Endothelial cell of umbilical vein (primary cell): ENCODE measurements around the gene UBXN1. TPM values are rescaled to one million over a fixed set of nuclear protein-coding genes. Genes with fewer than 3 reads are reported as not detected.

Experiments used
- BruUV-seq: library from RNA; stranded (reverse); fragments of 400-500 nt; replicated peaks from 2 replicates; lab custom pipeline; 2021; lab: Mats Ljungman, UMichigan
- CTCF ChIA-PET: fragments of 300-600, 350-600 bp; sonication (Branson Sonifier 250); formaldehyde crosslinking; loops from one replicate; lab custom pipeline; 2021; ENCODE audit warnings: antibody characterized with exemption, inconsistent platforms; lab: Charles Lee
- POLR2A ChIA-PET: fragments of 300-600, 350-600 bp; sonication (Branson Sonifier 250); formaldehyde crosslinking; loops from one replicate; lab custom pipeline; 2021; ENCODE audit warnings: antibody characterized with exemption, inconsistent platforms; lab: Charles Lee
- DNase-seq: peaks from one replicate; pipeline ENCODE4 v3.0.0-alpha.2; 2011; ENCODE audit warnings: low read depth, low spot score
- FAIRE-seq: peaks from 2 replicates; lab custom pipeline; 2011; peaks lifted over from hg19 to GRCh38; lab: Jason Lieb, UNC
- H2AFZ ChIP-seq: 2 replicates; pipeline ENCODE4 v1.6.0; 2012; ENCODE audit warnings: low read depth, low read length, control low read depth, inconsistent platforms
- H3K27ac ChIP-seq: 2 replicates; pipeline ENCODE4 v1.5.1; 2011; ENCODE audit warnings: low read depth, mild to moderate bottlenecking, control low read depth, low read length, moderate library complexity; ENCODE audit not compliant: insufficient read depth
- H3K27me3 ChIP-seq, 2 experiments: 2 replicates each; pipeline versions ENCODE4 v1.6.0 to v1.6.1; 2011; ENCODE audit warnings: low read length in 2 of 2, mixed read lengths in 1 of 2; ENCODE audit not compliant: control insufficient read depth in 2 of 2, insufficient read depth in 2 of 2
- H3K36me3 ChIP-seq, 2 experiments: 2 replicates in 1 of 2; 3 replicates in 1 of 2; pipeline ENCODE4 v1.5.1; 2011; ENCODE audit warnings: low read length in 2 of 2, mild to moderate bottlenecking in 1 of 2, moderate library complexity in 1 of 2; ENCODE audit not compliant: control insufficient read depth in 2 of 2, insufficient read depth in 2 of 2; ENCODE audit errors: extremely low read depth in 1 of 2
- H3K4me1 ChIP-seq: 3 replicates; pipeline ENCODE4 v1.5.1; 2011; ENCODE audit warnings: mild to moderate bottlenecking, low read length; ENCODE audit not compliant: control insufficient read depth, insufficient read depth; ENCODE audit errors: extremely low read depth
- H3K4me2 ChIP-seq: 2 replicates; pipeline ENCODE4 v1.6.1; 2011; ENCODE audit warnings: low read length, control low read depth, mixed read lengths; ENCODE audit not compliant: insufficient read depth
- H3K4me3 ChIP-seq, 3 experiments: fragments of 200-600 bp in 1 of 3; sonication (generic), shearing (Covaris generic) in 1 of 3; replicated peaks in 1 of 3; 2 replicates each; pipeline ENCODE4 v1.5.1; 2011 to 2016; ENCODE audit warnings: control low read depth in 3 of 3, low read length in 3 of 3, mild to moderate bottlenecking in 2 of 3, inconsistent platforms in 1 of 3, low read depth in 1 of 3, moderate library complexity in 1 of 3; ENCODE audit not compliant: insufficient read depth in 1 of 3
- H3K79me2 ChIP-seq: 2 replicates; pipeline ENCODE4 v1.6.0; 2012; ENCODE audit warnings: low read length, inconsistent platforms; ENCODE audit not compliant: control insufficient read depth, insufficient read depth
- H3K9ac ChIP-seq: replicated peaks from 2 replicates; pipeline ENCODE3; 2011; ENCODE audit warnings: low read length, control low read depth; ENCODE audit not compliant: insufficient read depth; ENCODE audit errors: extremely low read depth
- H3K9me1 ChIP-seq: replicated peaks from 3 replicates; pipeline ENCODE4 v1.6.0; 2011; ENCODE audit warnings: mild to moderate bottlenecking, low read length; ENCODE audit not compliant: control insufficient read depth, insufficient read depth; ENCODE audit errors: extremely low read depth
- H3K9me3 ChIP-seq: replicated peaks from 2 replicates; pipeline ENCODE4 v1.5.1; 2012; ENCODE audit warnings: low read length, inconsistent platforms; ENCODE audit not compliant: control insufficient read depth, insufficient read depth
- H4K20me1 ChIP-seq: replicated peaks from 2 replicates; pipeline ENCODE3; 2011; ENCODE audit warnings: mild to moderate bottlenecking, low read length; ENCODE audit not compliant: control insufficient read depth, insufficient read depth; ENCODE audit errors: extremely low read depth
- EZH2 ChIP-seq: IDR thresholded peaks from 2 replicates; pipeline ENCODE4 v1.6.1; 2012; ENCODE audit warnings: borderline replicate concordance, low read depth, mild to moderate bottlenecking, moderate library complexity, low read length, inconsistent platforms; ENCODE audit not compliant: severe bottlenecking
- FOS ChIP-seq: IDR thresholded peaks from 2 replicates; pipeline ENCODE4 v1.6.1; 2011; ENCODE audit warnings: mild to moderate bottlenecking, low read length, moderate library complexity, borderline replicate concordance; ENCODE audit not compliant: insufficient read depth
- GATA2 ChIP-seq: IDR thresholded peaks from 2 replicates; pipeline ENCODE4 v1.7.0; 2011; ENCODE audit warnings: low read depth, mild to moderate bottlenecking, moderate library complexity, mixed read lengths, low read length; ENCODE audit not compliant: insufficient read length, insufficient read depth
- JUN ChIP-seq: IDR thresholded peaks from 2 replicates; pipeline ENCODE4 v1.6.1; 2011; ENCODE audit warnings: borderline replicate concordance, low read depth; ENCODE audit not compliant: insufficient read length, insufficient read depth
- MYC ChIP-seq: IDR thresholded peaks from one replicate; pipeline ENCODE4 v1.6.1; 2011; ENCODE audit warnings: mild to moderate bottlenecking, low read depth, low read length
- POLR2A ChIP-seq: IDR thresholded peaks from 2 replicates; pipeline ENCODE4 v1.6.1; 2012; ENCODE audit warnings: low read depth, mild to moderate bottlenecking, control low read depth, low read length
- POLR2AphosphoS5 ChIP-seq: IDR thresholded peaks from 2 replicates; pipeline ENCODE4 v1.6.1; 2012; ENCODE audit warnings: low read depth, mild to moderate bottlenecking, control low read depth, low read length, moderate library complexity; ENCODE audit not compliant: insufficient read depth
- dilution Hi-C: fragments of 300-500 bp; cut with MboI; formaldehyde crosslinking; loops from one replicate; pipeline ENCODE4 v1.15.0; 2019; ENCODE audit warnings: low sequenced_read_pairs; ENCODE audit not compliant: extremely low pct_ligation_motif_present
- intact Hi-C: fragments of 100-400 bp; cut with micrococcal nuclease; formaldehyde crosslinking; loops from one replicate; pipeline ENCODE4 v1.10.0; 2022
- polyA plus RNA-seq, 4 experiments: library from polyadenylated mRNA; depleted of rRNA in 3 of 4; stranded (reverse) in 3 of 4; unstranded in 1 of 4; fragments of >200 nt; gene quantifications; 2 replicates each; pipeline versions ENCODE4 v1.2.1 to v1.2.3, GENCODE V29; 2011 to 2012; ENCODE audit warnings: missing spikeins in 1 of 4
- total RNA-seq: library from RNA; stranded (reverse); gene quantifications from 2 replicates; pipeline ENCODE4 v1.2.3, GENCODE V29; 2021
- TF ChIP-seq, protein P1 (sequence below), 2 donors: IDR thresholded peaks; 1 replicate in 1 of 2; 2 replicates in 1 of 2; pipeline ENCODE4 v1.5.1; 2011; ENCODE audit warnings: low read length in 2 of 2, mild to moderate bottlenecking in 2 of 2, moderate library complexity in 2 of 2, control low read depth in 1 of 2, inconsistent platforms in 1 of 2, low read depth in 1 of 2; ENCODE audit not compliant: insufficient read depth in 1 of 2; ENCODE audit errors: extremely low read depth in 1 of 2
- TF ChIP-seq, protein P2 (sequence below): IDR thresholded peaks from 2 replicates; pipeline ENCODE4 v1.6.1; 2011; ENCODE audit not compliant: insufficient read depth, insufficient read length

Gene UBXN1
- total and polyA plus RNA-seq, 2 donors (not counting 3 experiments of a cell fraction or from before 2014, with no cell fraction given) = 113 to 114 TPM

DNA sequence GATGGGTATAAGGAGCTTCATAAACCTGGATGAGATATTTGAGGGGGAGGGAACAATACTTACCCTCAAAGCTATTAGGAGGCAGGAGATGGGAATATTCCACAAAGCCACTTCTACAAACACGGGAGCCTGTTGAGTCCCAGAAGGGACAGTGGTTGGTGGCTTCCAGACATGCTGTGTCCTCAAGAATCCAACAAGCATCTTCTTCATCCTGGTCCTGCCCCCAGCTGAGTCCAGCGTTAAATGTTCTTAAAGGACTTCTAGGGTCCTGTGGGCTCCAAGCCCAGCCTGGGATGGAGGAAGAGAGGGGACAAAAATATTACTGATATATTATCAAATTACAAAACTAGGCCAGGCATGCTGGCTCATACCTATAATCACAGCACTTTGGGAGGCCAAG, 11.4 kb downstream of the UBXN1 start:
- ChIA-PET CTCF (interaction anchor here (0.6 to 2.1 kb wide), 5 partner anchors 9 to 31 kb away, joined by 3 to 9 read pairs (median 4); no protein-coding TSS in a partner anchor), POLR2A (interaction anchor here (0.6 to 1.4 kb wide), 2 partner anchors 13 to 156 kb away, joined by 4 to 5 read pairs; no protein-coding TSS in a partner anchor)
- no peak overlapping the region for H3K4me3 ChIP-seq
- H3K27ac ChIP-seq = no peak overlapping the region
- intact Hi-C loops (loop anchor here (5.0 kb wide), 1 partner anchor 40 kb away; the partner anchor contains the start of genes BSCL2 and GNG3), dilution Hi-C loops (no loop called here)
- H2AFZ ChIP-seq = no peak overlapping the region
- no peaks in the 10 kb centered on the region for H3K27me3 ChIP-seq
- H3K9me3 ChIP-seq = no peaks in the 10 kb centered on the region
- no peak for DNase-seq
- peaks cover 0 to 1% of the 10 kb centered on the region in 2 experiments for H3K36me3 ChIP-seq
- no peak overlapping the region for H3K4me2 ChIP-seq
- no peaks in the 10 kb centered on the region for H3K9me1 ChIP-seq
- no peaks in the 10 kb centered on the region for H4K20me1 ChIP-seq
- H3K9ac ChIP-seq = no peak overlapping the region
- no peak for FAIRE-seq
- TF ChIP-seq EZH2 (no peak), POLR2A (peak; percentile 34)
- H3K4me1 ChIP-seq = peaks cover 20% of the 10 kb centered on the region
- BruUV-seq = no TSS peak
- peaks cover 38% of the 10 kb centered on the region for H3K79me2 ChIP-seq

DNA sequence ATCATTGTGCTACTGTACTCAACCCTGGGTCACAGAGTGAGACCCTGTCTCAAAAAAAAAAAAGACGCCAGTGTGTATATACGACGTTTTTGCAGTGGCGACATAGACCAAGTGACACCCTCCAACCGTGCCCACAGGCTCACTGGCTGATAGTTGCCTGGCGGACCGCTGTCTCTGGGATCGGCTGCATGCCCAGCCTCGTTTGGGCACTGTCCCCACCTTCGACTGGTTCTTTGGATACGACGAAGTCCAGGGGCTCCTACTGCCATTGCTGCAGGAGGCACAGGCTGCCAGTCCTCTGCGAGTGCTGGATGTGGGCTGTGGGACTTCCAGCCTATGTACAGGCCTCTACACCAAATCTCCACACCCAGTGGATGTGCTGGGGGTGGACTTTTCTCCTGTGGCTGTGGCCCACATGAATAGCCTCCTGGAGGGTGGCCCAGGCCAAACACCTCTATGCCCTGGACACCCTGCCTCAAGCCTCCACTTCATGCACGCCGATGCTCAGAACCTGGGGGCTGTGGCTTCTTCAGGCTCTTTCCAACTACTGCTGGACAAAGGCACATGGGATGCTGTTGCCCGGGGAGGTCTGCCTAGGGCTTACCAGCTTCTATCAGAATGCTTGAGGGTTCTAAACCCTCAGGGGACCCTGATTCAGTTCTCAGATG, 12.5 kb downstream of the UBXN1 start:
- POLR2A ChIA-PET = interaction anchor here (1.4 to 2.2 kb wide), 9 partner anchors 14 to 92 kb away, joined by 5 to 41 read pairs (median 18); partner anchors contain the start of genes EEF1G, GANAB, HNRNPUL2 and MTA2
- no peak overlapping the region for H2AFZ ChIP-seq
- DNase-seq (no peak), FAIRE-seq (peak; percentile 28)
- H3K79me2 ChIP-seq = peaks cover 38% of the 10 kb centered on the region
- TF ChIP-seq POLR2A = peak; percentile 52
- no peak for TF ChIP-seq MYC
- no peak for TF ChIP-seq GATA2
- peak; percentile 65 for TF ChIP-seq POLR2AphosphoS5
- no peak for TF ChIP-seq FOS
- TF ChIP-seq, protein P1, sequence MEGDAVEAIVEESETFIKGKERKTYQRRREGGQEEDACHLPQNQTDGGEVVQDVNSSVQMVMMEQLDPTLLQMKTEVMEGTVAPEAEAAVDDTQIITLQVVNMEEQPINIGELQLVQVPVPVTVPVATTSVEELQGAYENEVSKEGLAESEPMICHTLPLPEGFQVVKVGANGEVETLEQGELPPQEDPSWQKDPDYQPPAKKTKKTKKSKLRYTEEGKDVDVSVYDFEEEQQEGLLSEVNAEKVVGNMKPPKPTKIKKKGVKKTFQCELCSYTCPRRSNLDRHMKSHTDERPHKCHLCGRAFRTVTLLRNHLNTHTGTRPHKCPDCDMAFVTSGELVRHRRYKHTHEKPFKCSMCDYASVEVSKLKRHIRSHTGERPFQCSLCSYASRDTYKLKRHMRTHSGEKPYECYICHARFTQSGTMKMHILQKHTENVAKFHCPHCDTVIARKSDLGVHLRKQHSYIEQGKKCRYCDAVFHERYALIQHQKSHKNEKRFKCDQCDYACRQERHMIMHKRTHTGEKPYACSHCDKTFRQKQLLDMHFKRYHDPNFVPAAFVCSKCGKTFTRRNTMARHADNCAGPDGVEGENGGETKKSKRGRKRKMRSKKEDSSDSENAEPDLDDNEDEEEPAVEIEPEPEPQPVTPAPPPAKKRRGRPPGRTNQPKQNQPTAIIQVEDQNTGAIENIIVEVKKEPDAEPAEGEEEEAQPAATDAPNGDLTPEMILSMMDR (IDR thresholded peaks at IDR 0.05; ENCODE audit: extremely low read depth in 1 of 2, insufficient read depth in 1 of 2, low read depth in 1 of 2, low read length in 2 of 2) = no peak
- TF ChIP-seq, protein P2, sequence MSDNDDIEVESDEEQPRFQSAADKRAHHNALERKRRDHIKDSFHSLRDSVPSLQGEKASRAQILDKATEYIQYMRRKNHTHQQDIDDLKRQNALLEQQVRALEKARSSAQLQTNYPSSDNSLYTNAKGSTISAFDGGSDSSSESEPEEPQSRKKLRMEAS = no peak
- no peak for TF ChIP-seq EZH2
- no peak for TF ChIP-seq JUN
- peaks cover 20% of the 10 kb centered on the region for H3K4me1 ChIP-seq
- no peak overlapping the region for H3K27ac ChIP-seq
- H3K36me3 ChIP-seq = peaks cover 0 to 2% of the 10 kb centered on the region in 2 experiments
- H3K9me1 ChIP-seq = no peaks in the 10 kb centered on the region
- no peaks in the 10 kb centered on the region for H3K27me3 ChIP-seq
- H4K20me1 ChIP-seq = no peaks in the 10 kb centered on the region
- H3K9ac ChIP-seq = peak overlapping the region; percentile 69
- intact Hi-C loops = loop anchor here (5.0 kb wide), 1 partner anchor 41 kb away; the partner anchor contains the start of genes BSCL2 and GNG3
- CTCF ChIA-PET = interaction anchor here (1.2 to 2.4 kb wide), 5 partner anchors 13 to 28 kb away, joined by 3 to 15 read pairs (median 10); partner anchors contain the start of gene INTS5
- H3K4me3 ChIP-seq = peak overlapping the region; percentile 42 to 83 (median 59)
- dilution Hi-C loops = no loop called here
- BruUV-seq = no TSS peak
- no peaks in the 10 kb centered on the region for H3K9me3 ChIP-seq
- H3K4me2 ChIP-seq = peak overlapping the region; percentile 83
